Fibroblast of gingiva (primary cell): Measurements from ENCODE around the gene PTPRZ1.

Experiments used
- DNase-seq: peaks from one replicate; pipeline ENCODE4 v3.0.0-alpha.2; 2011; ENCODE audit warnings: low read depth

Gene PTPRZ1

DNA sequence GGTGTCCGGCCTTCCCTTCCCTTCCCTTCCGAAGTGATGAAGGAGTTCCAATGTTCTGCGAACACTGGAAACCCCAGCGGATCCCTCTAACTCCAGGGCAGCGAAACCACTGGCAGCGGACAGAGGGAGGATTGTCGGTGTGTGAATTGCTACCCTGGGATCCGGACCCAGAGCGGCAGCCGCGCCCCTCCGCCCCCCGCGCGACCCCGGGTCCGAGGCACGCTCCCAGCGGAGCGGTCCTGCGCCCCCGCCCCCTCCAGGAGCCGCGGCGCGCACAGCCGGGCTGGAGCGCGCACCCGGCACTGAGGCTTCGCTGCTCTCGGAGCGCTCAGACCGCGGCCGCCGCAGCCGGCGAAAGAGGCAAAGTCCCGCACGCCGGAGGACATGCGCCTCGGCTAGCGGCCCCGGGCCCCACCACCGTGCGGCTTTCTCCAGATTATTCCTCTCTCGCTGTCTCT lies at the start of gene PTPRZ1:
Gene PTPRZ1 (plus strand): TSS at position 331 of the 458 bp plus-strand sequence. CDS start 339 bp downstream, outside the sequence.
- peak; percentile 12 for DNase-seq

DNA sequence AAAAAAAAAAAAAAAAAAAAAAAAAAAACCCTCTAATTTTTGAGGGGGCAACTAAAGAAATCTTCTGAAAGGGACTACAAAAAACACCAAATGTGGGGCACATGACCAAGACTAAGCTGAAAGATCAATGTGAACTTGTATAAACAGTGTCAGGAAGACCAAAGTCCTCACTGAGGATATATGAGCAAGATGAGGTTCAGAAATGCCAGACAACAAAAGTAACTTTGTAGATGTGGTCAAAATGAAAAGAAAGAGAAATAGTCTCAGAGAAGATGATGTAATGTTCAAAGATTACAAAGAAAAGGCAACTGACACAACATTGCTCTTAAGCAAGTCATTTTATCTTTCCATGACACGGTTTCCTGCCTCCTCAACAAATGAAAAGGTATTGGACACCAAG lies 48.7 kb upstream of the PTPRZ1 start:
- DNase-seq, result no peak

GRCh38 chr7:121831351-121831750 lies 41.6 kb upstream of the PTPRZ1 start:
- DNase-seq, result no peak

DNA sequence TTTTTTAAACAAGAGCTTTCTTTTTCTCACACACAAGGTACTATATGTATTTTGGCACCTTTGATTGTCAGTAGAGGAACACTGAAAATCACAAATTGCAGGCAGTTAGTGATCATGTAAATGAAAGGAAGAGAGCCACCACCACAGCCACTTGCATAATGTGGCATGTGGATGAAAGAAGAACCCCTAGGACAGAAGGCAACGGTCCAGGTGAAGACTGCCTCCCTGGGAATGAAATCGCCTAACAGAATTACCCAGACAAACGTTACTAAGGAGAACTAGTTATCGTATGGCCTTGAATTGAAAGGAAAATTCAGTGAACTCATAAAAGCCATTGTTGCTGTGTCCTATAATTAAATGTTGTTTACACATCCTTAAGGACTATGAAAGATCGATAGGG lies 41.2 kb upstream of the PTPRZ1 start:
- no peak for DNase-seq

- no peak for DNase-seq
Measured at GRCh38 chr7:121832347-121832746, 40.6 kb upstream of the PTPRZ1 start.

DNA sequence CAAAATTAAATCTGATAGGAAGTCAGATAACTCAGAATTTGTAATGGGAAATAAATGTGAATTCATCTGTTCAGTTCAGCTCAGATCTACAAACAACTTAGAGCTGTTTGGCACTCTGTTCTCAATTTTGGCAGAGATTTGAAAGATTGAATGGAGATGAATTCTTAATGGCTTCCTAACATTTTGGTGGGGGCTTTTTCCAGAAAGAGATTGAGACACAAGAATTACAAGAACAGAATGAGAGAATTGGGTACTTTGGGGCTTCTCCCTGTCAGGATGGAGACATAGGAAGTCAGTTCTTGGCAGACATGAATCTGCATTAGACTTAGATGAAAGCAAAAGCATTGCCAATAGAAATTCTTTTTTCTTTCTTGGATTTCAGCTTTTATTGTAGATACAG lies 39.0 kb upstream of the PTPRZ1 start:
- DNase-seq, result no peak

DNA sequence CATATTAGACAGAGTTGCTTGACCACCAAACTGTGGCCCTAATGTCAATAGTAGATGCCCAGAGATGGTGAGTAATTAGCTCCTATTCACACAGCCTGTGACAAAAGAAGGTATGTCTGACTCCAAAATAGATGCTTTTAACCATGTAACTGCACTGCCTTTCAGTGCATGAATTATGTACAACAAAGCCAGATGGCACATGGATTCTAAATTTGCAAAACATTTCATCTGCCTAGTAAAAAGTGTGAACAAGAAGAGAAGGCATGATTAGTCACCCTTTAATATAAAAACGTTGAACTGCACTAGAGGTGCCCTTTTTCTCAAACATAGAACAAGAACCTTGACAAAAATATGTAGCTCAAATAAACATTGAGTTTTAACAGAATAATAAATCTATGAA lies 35.5 kb upstream of the PTPRZ1 start:
- DNase-seq, result no peak

- no peak for DNase-seq
Measured at GRCh38 chr7:121847041-121847440, 25.9 kb upstream of the PTPRZ1 start.

DNA sequence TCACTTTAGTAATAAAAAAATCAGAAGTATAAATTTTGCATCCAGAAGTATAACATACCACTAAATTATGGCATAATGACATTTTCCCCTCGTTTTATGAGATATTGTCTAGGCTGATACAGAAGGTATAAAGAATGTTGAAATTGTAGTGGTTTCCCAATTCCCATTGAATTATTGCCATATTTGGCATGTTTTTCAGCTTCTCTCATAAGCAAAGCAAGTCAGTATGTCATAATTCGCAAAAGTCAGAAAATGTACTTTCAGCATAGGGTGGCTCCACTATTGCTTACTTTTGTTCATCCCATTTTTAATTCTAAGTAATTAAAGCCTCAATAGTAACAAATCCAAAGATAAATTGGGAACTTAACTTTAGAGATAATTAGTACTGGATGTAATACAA lies 19.7 kb upstream of the PTPRZ1 start:
- peak; percentile 6 for DNase-seq

GRCh38 chr7:121860953-121861352 lies 12.0 kb upstream of the PTPRZ1 start:
- DNase-seq, result no peak

DNA sequence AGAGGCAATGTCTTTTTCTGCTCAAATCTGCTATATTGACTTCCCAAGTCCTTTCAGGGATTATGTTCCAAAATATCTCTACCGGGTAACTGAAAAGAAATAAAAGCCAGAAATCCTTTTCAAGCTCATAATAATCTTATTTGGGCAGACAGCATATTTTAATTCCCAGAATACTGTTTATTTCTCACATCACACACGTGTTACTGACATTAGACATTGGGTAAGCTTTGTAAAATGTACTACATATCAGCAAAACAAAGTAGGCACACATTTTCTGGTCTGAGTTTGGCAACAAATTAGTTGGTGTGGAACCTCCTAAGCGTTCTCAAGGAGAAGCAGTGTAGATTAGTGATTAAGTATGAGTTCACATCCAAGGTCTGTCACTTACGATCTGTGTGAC lies 10.4 kb upstream of the PTPRZ1 start:
- no peak for DNase-seq

GRCh38 chr7:121871188-121871587 lies 1.8 kb upstream of the PTPRZ1 start:
- DNase-seq, result no peak

DNA sequence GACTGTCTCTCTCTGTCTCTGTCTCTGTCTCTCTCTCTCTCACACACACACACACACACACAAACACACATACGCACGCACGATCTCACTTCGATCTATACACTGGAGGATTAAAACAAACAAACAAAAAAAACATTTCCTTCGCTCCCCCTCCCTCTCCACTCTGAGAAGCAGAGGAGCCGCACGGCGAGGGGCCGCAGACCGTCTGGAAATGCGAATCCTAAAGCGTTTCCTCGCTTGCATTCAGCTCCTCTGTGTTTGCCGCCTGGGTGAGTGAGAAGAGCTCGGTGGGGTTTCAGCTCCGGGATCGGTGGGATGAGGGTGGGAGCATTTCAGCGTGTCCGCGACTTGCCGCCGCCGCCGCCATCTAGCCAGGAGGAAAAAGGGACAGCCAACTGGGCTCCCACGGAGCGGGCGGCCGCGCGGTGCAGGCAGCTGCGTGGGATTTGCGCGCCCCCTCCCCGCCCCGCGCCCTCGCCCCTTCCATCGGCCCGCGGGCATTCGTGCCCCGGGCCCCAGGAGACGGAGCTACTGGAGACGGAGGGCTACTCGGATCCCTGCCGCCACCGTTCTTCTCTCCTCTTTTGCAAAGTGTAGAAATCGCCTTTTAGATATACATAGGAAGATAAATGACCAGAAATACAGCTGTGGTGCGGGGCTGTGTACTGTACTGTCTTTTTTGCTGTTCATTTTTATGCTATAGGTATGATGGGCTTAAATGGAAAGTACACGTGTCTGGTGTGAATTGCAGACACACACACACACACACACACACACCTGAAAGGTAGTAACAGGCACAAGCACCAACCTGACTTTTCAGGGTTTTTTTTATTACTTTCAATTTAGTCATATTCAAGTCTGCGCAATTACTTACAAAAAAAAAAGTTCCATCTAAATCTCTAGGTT lies 581 bp downstream of the PTPRZ1 start:
- DNase-seq, result peak; percentile 2

DNA sequence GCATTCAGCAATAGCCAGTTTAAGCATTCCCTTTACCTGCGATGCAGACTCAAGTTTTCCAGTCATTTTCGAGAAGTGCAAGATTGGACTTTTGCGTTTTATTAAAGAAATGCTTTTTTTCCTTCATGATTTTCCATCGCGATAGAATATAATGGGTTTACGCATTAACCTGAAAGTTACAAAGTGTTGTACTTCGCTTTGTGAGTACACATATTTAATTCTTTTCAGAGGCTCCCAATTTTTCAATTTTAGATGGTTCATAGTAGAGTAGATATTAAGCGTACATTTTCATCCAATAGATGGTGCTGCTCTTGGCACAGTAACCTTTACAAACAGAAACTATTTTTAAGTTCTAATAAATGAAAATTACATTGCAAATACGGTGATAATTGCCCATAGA lies 1.3 kb downstream of the PTPRZ1 start:
- DNase-seq, result no peak

GRCh38 chr7:121875203-121875602 lies 2.2 kb downstream of the PTPRZ1 start:
- DNase-seq, result no peak

GRCh38 chr7:121876656-121877500 lies 3.9 kb downstream of the PTPRZ1 start:
- DNase-seq, result no peak

DNA sequence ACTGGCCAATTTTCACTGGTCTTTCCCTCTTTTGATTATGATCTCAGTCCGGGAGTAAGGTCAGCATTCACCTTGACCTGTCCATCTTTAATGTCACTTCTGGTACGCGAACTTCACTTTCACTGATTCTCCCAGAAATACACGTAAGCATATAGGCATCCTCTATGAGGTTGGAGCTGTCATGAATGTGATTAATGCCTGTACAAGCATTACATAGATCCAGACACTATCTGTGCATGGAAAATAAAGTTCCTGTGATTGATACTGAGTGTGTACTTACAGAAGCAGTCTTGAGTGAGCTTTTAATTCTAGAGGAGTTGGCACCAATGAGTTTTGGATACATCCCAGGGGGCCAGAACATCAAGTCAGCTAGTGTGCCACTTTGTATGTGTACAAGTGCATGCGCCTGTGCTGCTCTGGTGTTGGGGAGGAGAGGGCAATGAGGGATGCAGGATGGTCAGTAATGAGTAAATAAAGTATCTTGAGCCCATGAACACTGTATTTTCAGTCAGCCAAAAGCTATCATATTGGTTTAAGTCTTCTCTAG lies 6.0 kb downstream of the PTPRZ1 start:
- no peak for DNase-seq

- no peak for DNase-seq
Measured at GRCh38 chr7:121879544-121879943, 6.6 kb downstream of the PTPRZ1 start.

DNA sequence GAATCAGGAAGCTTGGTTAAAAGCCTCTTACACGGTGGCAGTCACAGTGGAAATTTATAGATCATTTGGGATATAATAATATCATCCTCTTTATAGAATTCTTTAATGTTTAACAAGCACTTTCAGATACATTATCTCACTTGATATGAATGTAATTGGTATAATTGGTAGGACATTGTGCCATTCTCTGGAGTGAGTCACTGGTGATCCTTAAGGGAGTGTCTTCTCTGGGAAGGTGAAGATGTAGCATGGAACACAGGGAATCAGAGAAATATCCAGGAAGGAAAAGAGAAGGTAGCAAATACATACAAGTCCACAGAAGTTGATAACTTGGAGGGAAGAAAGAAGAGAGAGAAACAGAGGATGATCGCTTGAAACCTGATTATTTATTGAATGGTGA lies 9.8 kb downstream of the PTPRZ1 start:
- DNase-seq, result no peak

DNA sequence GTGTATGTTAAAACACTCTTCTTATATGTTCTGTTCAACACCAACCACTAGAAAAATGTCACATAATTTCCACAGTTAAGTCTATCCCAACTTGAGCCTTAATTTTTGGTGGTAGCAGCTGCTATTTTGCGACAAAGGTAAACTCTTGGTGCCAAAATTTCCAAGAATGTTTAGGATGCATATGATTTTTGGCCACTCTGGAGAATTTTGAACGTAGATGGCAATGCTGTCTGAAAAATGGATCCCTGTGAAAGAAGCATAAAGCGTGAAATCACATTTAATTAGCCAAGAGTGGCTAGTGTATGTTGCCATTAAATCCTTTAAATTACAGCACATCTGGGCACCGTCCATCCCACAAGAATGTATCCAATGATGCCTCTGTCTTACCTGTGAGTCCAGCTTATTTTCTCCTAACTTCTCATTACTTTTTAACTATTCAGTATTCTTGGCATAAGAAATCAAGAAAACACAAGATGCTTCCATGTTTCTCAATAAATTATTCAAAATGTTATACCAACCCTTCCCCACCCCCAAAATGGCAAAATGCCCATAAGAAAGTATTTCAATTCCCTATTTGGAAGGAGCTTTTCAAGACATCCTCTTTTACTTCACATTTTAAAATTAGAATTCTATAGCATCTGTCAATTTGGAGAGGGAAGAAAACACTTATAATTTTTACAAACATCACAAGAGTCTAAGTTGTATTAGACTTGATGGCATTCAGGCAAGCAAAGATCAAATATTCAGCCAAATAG lies 12.4 kb downstream of the PTPRZ1 start:
- DNase-seq, result no peak

- DNase-seq, result no peak
Measured at GRCh38 chr7:121887634-121888033, 14.7 kb downstream of the PTPRZ1 start.

DNA sequence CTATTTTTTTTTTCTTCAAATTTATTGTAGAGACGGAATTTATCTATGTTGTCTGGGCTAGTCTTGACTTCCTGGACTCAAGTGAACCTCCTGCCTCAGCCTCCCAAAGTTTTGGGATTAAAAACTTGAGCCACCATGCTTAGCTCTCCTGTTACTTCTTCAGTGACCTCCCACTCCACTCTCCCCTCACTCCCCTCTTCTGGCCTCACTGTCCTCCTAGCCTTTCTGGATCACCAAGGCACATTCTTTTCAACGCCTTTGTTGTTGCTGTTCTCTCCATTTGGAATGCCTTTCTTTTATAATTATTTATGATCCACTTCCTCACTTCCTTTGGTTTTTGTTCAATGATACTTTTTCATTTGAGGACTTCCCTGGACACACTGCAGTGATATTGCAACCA lies 17.9 kb downstream of the PTPRZ1 start:
- DNase-seq, result no peak
